ENCODE results near the gene TMC8.
"Not testable (repeated sequence)": the region's sequence is repeated elsewhere in the genome, so short reads cannot be mapped to it uniquely, and the experiment has no call there.

TMC8 gene

GRCh38 chr17:78138204-78139060 lies 7.9 kb downstream of the TMC8 start:
- no peak overlapping the region for H3K4me3 ChIP-seq (ENCODE audit: low read depth, low read length)
- no peak for TF ChIP-seq CTCF (IDR thresholded peaks at IDR 0.05; ENCODE audit: control insufficient read depth, extremely low read depth, insufficient read depth)
- no peak for DNase-seq (ENCODE audit: low read depth)

DNA sequence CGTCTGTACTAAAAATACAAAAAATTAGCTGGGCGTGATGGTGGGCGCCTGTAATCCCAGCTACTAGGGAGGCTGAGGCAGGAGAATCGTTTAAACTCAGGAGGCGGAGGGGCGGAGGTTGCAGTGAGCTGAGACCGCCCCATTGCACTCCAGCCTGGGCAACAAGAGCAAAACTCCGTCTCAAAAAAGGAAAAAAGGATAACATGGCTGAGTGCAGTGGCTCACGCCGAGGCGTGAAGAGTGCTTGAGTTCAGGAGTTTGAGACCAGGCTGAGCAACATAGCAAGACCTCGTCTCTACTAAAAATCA lies 9.2 kb downstream of the TMC8 start:
- DNase-seq (ENCODE audit: low read depth); H3K4me3 ChIP-seq (ENCODE audit: low read depth, low read length): not testable (repeated sequence)

DNA sequence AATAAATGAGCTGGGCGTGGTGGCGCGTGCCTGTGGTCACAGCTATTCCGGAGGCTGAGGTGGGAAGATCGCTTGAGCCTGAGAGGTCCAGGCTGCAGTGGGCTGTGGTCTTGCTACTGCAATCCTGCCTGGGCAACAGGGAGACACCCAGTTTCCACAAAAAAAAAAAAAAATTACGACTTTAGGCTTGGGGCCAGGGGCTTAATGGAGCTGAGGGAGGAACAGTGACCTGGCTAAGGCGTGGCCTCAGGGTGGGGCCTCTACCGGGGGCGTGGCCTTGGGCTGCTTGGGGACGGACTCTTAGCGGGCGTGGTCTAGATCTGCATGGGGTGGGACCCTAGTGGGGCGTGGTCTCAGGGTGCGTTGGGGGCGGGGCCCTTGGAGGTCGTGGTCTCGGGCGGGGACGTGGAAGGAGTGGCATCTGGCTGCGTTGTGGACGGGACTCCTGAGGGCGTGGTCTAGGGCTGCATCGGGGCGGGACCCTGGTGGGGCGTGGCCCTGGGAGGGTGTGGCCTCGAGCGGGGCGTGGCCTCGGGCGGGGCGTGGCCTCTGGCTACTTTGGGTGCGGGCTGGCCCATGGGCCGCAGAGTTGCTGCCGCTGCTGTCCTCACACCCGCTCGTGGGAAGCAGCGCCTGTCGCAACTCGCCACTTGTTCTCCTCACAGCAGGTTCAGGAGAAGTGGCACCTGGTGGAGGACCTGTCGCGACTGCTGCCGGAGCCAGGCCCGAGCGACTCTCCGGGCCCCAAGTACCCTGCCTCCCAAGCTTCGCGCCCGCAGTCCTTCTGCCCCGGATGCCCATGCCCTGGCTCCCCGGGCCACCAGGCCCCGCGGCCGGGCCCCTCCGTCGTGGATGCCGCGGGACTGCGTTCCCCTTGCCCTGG lies 9.8 kb downstream of the TMC8 start:
- peak; percentile 91 for DNase-seq (ENCODE audit: low read depth)
- no peak overlapping the region for H3K4me3 ChIP-seq (ENCODE audit: low read depth, low read length)
- TF ChIP-seq CTCF (IDR thresholded peaks at IDR 0.05; ENCODE audit: control insufficient read depth, extremely low read depth, insufficient read depth) = no peak

- DNase-seq (ENCODE audit: low read depth) = no peak
- TF ChIP-seq CTCF (IDR thresholded peaks at IDR 0.05; ENCODE audit: control insufficient read depth, extremely low read depth, insufficient read depth) = no peak
- H3K4me3 ChIP-seq (ENCODE audit: low read depth, low read length) = no peak overlapping the region
Observed at GRCh38 chr17:78141437-78142118, 11.0 kb downstream of the TMC8 start.

GRCh38 chr17:78142119-78142861 lies 11.7 kb downstream of the TMC8 start:
- DNase-seq (ENCODE audit: low read depth) = peak; percentile 50
- H3K4me3 ChIP-seq (ENCODE audit: low read depth, low read length) = no peak overlapping the region
- TF ChIP-seq CTCF (IDR thresholded peaks at IDR 0.05; ENCODE audit: control insufficient read depth, extremely low read depth, insufficient read depth) = no peak

GRCh38 chr17:78143214-78144146 lies 12.9 kb downstream of the TMC8 start:
- TF ChIP-seq CTCF (IDR thresholded peaks at IDR 0.05; ENCODE audit: control insufficient read depth, extremely low read depth, insufficient read depth) = no peak
- DNase-seq (ENCODE audit: low read depth) = no peak
- no peak overlapping the region for H3K4me3 ChIP-seq (ENCODE audit: low read depth, low read length)
